Activated CD8-positive, alpha-beta T cell treated with anti-CD3 and anti-CD28 coated beads for 36 hours (primary cell): Measurements from ENCODE around the gene CLPTM1. TPM values are rescaled to one million over a fixed set of nuclear protein-coding genes. Genes with fewer than 3 reads are reported as not detected.

ENCODE experiments used
- ATAC-seq: fragments of 200-7000 bp; cut with Tn5 transposase; one replicate; pipeline ENCODE4 v1.10.0; 2021; ENCODE audit warnings: mild to moderate bottlenecking, moderate library complexity
- CTCF ChIA-PET: fragments of 350-600 bp; sonication (Branson Sonifier 250); formaldehyde crosslinking; loops from one replicate; lab custom pipeline; 2021; ENCODE audit warnings: antibody characterized with exemption; lab: Charles Lee
- POLR2A ChIA-PET: fragments of 350-600 bp; sonication (Branson Sonifier 250); formaldehyde crosslinking; loops from one replicate; lab custom pipeline; 2021; ENCODE audit warnings: antibody characterized with exemption; lab: Charles Lee
- DNase-seq: peaks from one replicate; pipeline ENCODE4 v3.0.0-alpha.2; 2020
- H3K27ac Mint-ChIP-seq: one replicate; pipeline ENCODE4 v1.8.0; 2021; ENCODE audit warnings: mild to moderate bottlenecking, mixed read lengths
- H3K27me3 Mint-ChIP-seq: one replicate; pipeline ENCODE4 v1.8.0; 2021; ENCODE audit warnings: mixed read lengths
- H3K36me3 Mint-ChIP-seq: one replicate; pipeline ENCODE4 v1.8.0; 2021; ENCODE audit warnings: low read depth, mixed read lengths
- H3K4me1 Mint-ChIP-seq: one replicate; pipeline ENCODE4 v1.8.0; 2021; ENCODE audit warnings: low read depth, mixed read lengths
- H3K4me3 Mint-ChIP-seq: one replicate; pipeline ENCODE4 v1.8.0; 2021; ENCODE audit warnings: mild to moderate bottlenecking, moderate library complexity, mixed read lengths
- H3K9me3 Mint-ChIP-seq: one replicate; pipeline ENCODE4 v1.8.0; 2021; ENCODE audit warnings: mixed read lengths
- intact Hi-C: fragments of 100-400 bp; cut with micrococcal nuclease; formaldehyde crosslinking; loops from one replicate; pipeline ENCODE4 v1.10.0; 2022
- total RNA-seq, 2 experiments: library from RNA; stranded (reverse); gene quantifications; one replicate each; pipeline ENCODE4 v1.2.3, GENCODE V29; 2021
- TF ChIP-seq, protein P1 (sequence below): fragments of 200-600 bp; IDR thresholded peaks from one replicate; pipeline ENCODE4 v1.8.0; 2022; ENCODE audit warnings: antibody characterized with exemption, mild to moderate bottlenecking

CLPTM1 gene
- total RNA-seq, 2 experiments from 2014 or later: 38.6 to 39.8 TPM

DNA sequence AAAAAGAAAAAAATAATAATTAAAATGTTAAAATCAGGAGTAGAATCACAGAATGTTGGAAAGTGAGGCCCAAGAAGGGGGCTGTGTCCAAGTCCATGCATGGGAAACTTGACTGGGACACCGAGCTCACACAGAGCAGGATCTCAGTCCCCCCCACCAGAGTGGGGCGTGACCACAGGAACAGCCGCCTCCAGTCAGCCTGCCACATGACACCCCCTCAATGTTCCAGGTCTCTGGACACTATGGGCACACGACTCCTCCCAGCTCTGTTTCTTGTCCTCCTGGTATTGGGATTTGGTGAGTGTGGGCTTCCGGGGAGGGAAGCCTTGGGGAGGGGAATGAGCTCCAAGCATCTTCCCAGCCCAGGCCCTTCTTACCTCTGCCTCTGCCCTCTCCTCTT lies 6.9 kb upstream of the CLPTM1 start:
- TF ChIP-seq, protein P1, sequence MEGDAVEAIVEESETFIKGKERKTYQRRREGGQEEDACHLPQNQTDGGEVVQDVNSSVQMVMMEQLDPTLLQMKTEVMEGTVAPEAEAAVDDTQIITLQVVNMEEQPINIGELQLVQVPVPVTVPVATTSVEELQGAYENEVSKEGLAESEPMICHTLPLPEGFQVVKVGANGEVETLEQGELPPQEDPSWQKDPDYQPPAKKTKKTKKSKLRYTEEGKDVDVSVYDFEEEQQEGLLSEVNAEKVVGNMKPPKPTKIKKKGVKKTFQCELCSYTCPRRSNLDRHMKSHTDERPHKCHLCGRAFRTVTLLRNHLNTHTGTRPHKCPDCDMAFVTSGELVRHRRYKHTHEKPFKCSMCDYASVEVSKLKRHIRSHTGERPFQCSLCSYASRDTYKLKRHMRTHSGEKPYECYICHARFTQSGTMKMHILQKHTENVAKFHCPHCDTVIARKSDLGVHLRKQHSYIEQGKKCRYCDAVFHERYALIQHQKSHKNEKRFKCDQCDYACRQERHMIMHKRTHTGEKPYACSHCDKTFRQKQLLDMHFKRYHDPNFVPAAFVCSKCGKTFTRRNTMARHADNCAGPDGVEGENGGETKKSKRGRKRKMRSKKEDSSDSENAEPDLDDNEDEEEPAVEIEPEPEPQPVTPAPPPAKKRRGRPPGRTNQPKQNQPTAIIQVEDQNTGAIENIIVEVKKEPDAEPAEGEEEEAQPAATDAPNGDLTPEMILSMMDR: no peak
- Mint-ChIP-seq H3K27ac (no peak overlapping the region), H3K4me1 (peaks cover 2% of the 10 kb centered on the region), H3K9me3 (no peaks in the 10 kb centered on the region), H3K27me3 (no peaks in the 10 kb centered on the region), H3K36me3 (no peaks in the 10 kb centered on the region), H3K4me3 (no peak overlapping the region)
- ATAC-seq: no peak
- ChIA-PET CTCF (no interaction called here), POLR2A (interaction anchor here (0.7 to 1.0 kb wide), 2 partner anchors 10 to 45 kb away, joined by 3 read pairs; no protein-coding TSS in a partner anchor)
- no peak for DNase-seq
- intact Hi-C loops: no loop called here

DNA sequence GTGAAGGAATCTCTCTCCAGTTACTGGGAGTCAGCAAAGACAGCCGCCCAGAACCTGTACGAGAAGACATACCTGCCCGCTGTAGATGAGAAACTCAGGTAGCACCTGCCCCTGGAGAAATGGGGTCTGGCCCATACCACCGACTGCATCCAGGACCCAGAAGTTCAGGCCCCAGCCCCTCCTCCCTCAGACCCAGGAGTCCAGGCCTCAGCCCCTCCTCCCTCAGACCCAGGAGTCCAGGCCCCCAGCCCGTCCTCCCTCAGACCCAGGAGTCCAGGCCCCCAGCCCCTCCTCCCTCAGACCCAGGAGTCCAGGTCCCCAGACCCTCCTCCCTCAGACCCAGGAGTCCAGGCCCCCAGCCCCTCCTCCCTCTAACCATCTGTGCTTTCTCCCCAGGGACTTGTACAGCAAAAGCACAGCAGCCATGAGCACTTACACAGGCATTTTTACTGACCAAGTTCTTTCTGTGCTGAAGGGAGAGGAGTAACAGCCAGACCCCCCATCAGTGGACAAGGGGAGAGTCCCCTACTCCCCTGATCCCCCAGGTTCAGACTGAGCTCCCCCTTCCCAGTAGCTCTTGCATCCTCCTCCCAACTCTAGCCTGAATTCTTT lies 6.3 kb upstream of the CLPTM1 start:
- ChIA-PET CTCF (interaction anchor here (1.2 to 1.3 kb wide), 2 partner anchors 38 to 45 kb away, joined by 3 to 5 read pairs; no protein-coding TSS in a partner anchor), POLR2A (interaction anchor here (0.7 kb wide), 1 partner anchor 11 kb away, joined by 3 read pairs; no protein-coding TSS in a partner anchor)
- Mint-ChIP-seq H3K4me3 (no peak overlapping the region), H3K4me1 (peaks cover 7% of the 10 kb centered on the region), H3K9me3 (no peaks in the 10 kb centered on the region), H3K27ac (no peak overlapping the region), H3K36me3 (no peaks in the 10 kb centered on the region), H3K27me3 (no peaks in the 10 kb centered on the region)
- DNase-seq (no peak), ATAC-seq (no peak)
- TF ChIP-seq, protein P1: no peak
- intact Hi-C loops: no loop called here

DNA sequence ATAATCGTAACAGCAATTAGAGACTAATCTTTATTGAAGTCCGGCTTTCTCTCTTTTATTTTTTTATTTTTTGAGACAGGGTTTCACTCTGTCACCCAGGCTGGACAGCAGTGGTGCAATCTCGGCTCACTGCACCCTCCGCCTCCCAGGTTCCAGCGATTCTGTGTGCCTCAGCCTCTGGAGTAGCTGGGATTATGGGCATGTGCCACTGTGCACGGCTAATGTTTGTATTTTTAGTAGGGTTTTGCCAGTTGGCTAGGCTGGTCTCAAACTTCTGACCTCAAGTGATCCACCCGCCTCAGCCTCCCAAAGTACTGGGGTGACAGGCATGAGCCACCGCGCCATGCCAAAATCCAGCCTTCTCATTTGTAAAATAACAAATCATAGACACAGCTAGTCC lies 5.6 kb upstream of the CLPTM1 start:
- Mint-ChIP-seq H3K27me3 (no peaks in the 10 kb centered on the region), H3K4me3 (no peak overlapping the region), H3K9me3 (no peaks in the 10 kb centered on the region), H3K36me3 (peaks cover 2% of the 10 kb centered on the region), H3K4me1 (peaks cover 8% of the 10 kb centered on the region), H3K27ac (no peak overlapping the region)
- ChIA-PET POLR2A (no interaction called here), CTCF (interaction anchor here (1.2 to 1.3 kb wide), 2 partner anchors 39 to 46 kb away, joined by 3 to 5 read pairs; no protein-coding TSS in a partner anchor)
- intact Hi-C loops: no loop called here
- TF ChIP-seq, protein P1: no peak
- DNase-seq: no peak
- no peak for ATAC-seq

DNA sequence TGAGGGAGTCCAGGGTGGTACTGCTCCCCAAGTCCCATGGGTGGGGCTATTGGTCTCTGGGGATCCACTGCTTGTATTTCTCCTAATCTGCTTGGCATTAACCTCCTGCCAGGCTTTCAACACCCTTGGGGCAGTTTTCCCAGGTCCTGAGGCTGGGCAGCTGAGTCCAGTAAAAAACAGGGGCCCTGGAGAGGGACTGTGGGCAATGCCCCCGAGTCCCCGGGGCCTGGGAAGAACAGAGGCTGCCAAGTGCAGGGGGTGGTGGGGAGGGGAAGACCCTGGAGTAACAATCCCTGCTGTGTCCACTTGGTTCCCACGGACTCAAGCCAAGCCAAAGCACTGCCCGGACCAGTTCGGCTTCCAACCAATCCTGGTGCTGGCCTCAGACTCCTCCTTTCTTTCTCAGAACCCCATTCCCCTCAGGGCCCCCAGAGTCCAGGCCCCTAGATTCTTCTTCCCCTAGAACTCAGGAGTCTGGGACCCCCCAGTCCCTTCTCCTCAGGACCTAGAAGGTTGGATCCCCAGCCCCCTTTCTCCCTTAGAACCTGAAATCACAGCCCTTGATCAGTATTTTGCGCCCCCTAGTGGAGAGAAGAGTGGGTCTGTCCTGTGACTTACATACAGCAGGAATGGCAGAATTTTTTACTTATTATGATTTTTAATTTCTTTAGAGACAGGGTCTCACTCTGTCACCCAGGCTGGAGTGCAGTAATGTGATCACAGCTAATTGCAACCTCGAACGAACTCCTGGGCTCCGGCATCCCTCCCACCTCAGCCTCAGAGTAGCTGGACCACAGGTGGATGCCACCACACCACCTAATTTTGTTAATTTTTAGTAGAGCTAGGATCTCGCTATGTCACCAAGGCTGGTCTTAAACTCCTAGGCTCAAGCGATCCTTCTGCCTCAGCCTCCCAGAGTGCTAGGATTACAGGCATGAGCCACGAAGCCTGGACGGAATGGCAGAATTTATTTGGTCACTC lies 3.7 kb upstream of the CLPTM1 start:
- H3K27me3 Mint-ChIP-seq: no peaks in the 10 kb centered on the region
- intact Hi-C loops: loop anchor here (5.0 kb wide), 1 partner anchor 49 kb away; no protein-coding TSS in a partner anchor
- H3K4me3 Mint-ChIP-seq: no peak overlapping the region
- peak; percentile 80 for DNase-seq
- ATAC-seq: no peak
- H3K9me3 Mint-ChIP-seq: no peaks in the 10 kb centered on the region
- TF ChIP-seq, protein P1: peak; percentile 80
- ChIA-PET CTCF (interaction anchor here (0.6 to 4.6 kb wide), 15 partner anchors 11 to 229 kb away, joined by 3 to 46 read pairs (median 4); partner anchors contain the start of genes APOC1, APOE and TOMM40), POLR2A (interaction anchor here (1.2 kb wide), 1 partner anchor 39 kb away, joined by 3 read pairs; no protein-coding TSS in a partner anchor)
- peaks cover 3% of the 10 kb centered on the region for H3K36me3 Mint-ChIP-seq
- peaks cover 16% of the 10 kb centered on the region for H3K4me1 Mint-ChIP-seq
- no peak overlapping the region for H3K27ac Mint-ChIP-seq
